Panc1 (cell line): ENCODE results near the gene KRR1. TPM values are rescaled to one million over a fixed set of nuclear protein-coding genes. Genes with fewer than 3 reads are reported as not detected.
"Not testable (repeated sequence)": the region's sequence is repeated elsewhere in the genome, so short reads cannot be mapped to it uniquely, and the experiment has no call there.

Experiments
- ATAC-seq: fragments of 200-7000 bp; cut with Tn5 transposase; 2 replicates; pipeline ENCODE4 v1.9.1; 2020; ENCODE audit warnings: mild to moderate bottlenecking, moderate library complexity
- BruUV-seq: library from RNA; stranded (reverse); fragments of 400-500 nt; replicated peaks from 2 replicates; lab custom pipeline; 2021; lab: Mats Ljungman, UMichigan
- CTCF ChIA-PET: fragments of 300-600 bp; sonication (Branson Sonifier 250); formaldehyde crosslinking; loops from one replicate; lab custom pipeline; 2022; ENCODE audit warnings: antibody characterized with exemption; lab: Charles Lee
- POLR2A ChIA-PET: fragments of 300-600 bp; sonication (Branson Sonifier 250); formaldehyde crosslinking; loops from one replicate; lab custom pipeline; 2022; ENCODE audit warnings: antibody characterized with exemption; lab: Charles Lee
- DNase-seq: peaks from one replicate; pipeline ENCODE4 v3.0.0-alpha.2; 2010; ENCODE audit warnings: low read depth, low spot score
- H3K27ac ChIP-seq: 2 replicates; pipeline ENCODE4 v1.5.1; 2011; ENCODE audit warnings: mild to moderate bottlenecking, low read length, inconsistent platforms
- H3K27me3 ChIP-seq: fragments of 200-500 bp; sonication (Bioruptor generic); 2 replicates; pipeline ENCODE4 v1.6.0; 2014; ENCODE audit warnings: low read length, inconsistent platforms; ENCODE audit not compliant: control insufficient read depth, insufficient read depth
- H3K36me3 ChIP-seq: fragments of 200-500 bp; sonication (Bioruptor generic); 2 replicates; pipeline ENCODE4 v1.5.1; 2014; ENCODE audit warnings: inconsistent platforms, mild to moderate bottlenecking, low read length, moderate library complexity; ENCODE audit not compliant: control insufficient read depth, insufficient read depth
- H3K4me1 ChIP-seq: 2 replicates; pipeline ENCODE4 v1.5.1; 2011; ENCODE audit warnings: inconsistent platforms, mild to moderate bottlenecking, low read length, moderate library complexity; ENCODE audit not compliant: control insufficient read depth, insufficient read depth
- H3K4me3 ChIP-seq, 2 experiments: 2 replicates each; pipeline ENCODE4 v1.5.1; 2011 to 2012; ENCODE audit warnings: low read depth in 2 of 2, low read length in 2 of 2, mild to moderate bottlenecking in 2 of 2, inconsistent platforms in 1 of 2, moderate library complexity in 1 of 2
- H3K9me3 ChIP-seq: fragments of 200-500 bp; sonication (Bioruptor generic); 2 replicates; pipeline ENCODE4 v1.5.1; 2014; ENCODE audit warnings: low read depth, mild to moderate bottlenecking, inconsistent platforms, low read length, moderate library complexity; ENCODE audit not compliant: control insufficient read depth, insufficient read depth
- CTCF ChIP-seq: fragments of 450-650 bp; IDR thresholded peaks from 2 replicates; pipeline ENCODE4 v1.5.1; 2017; ENCODE audit warnings: mild to moderate bottlenecking
- POLR2AphosphoS5 ChIP-seq: IDR thresholded peaks from 2 replicates; pipeline ENCODE4 v1.6.1; 2012; ENCODE audit warnings: mild to moderate bottlenecking, low read depth, low read length, moderate library complexity
- REST ChIP-seq, 2 experiments: IDR thresholded peaks; 2 replicates each; pipeline ENCODE4 v1.6.1; 2011 to 2012; ENCODE audit warnings: low read depth in 2 of 2, control low read depth in 1 of 2, low read length in 1 of 2, mild to moderate bottlenecking in 1 of 2, moderate library complexity in 1 of 2; ENCODE audit not compliant: insufficient read depth in 1 of 2
- SIN3A ChIP-seq: IDR thresholded peaks from 2 replicates; pipeline ENCODE4 v1.6.1; 2012; ENCODE audit warnings: low read depth, mild to moderate bottlenecking, low read length, moderate library complexity, borderline replicate concordance; ENCODE audit not compliant: insufficient read depth
- TCF7L2 ChIP-seq: IDR thresholded peaks from 2 replicates; pipeline ENCODE4 v1.6.1; 2011; ENCODE audit warnings: mild to moderate bottlenecking, low read depth, low read length, inconsistent platforms
- in situ Hi-C: cut with HindIII; loops from 2 replicates; pipeline ENCODE4 v1.10.0; 2016; ENCODE audit warnings: low sequenced_read_pairs, low pct_unique_long_range_greater_than_20kb
- intact Hi-C: fragments of 100-400 bp; cut with micrococcal nuclease; formaldehyde crosslinking; loops from one replicate; pipeline ENCODE4 v1.10.0; 2022; ENCODE audit not compliant: unreplicated experiment
- total RNA-seq: library from RNA; stranded (reverse); gene quantifications from one replicate; pipeline ENCODE4 v1.2.1, GENCODE V29; 2021; ENCODE audit not compliant: unreplicated experiment

KRR1 gene
- total RNA-seq, 1 experiment from 2014 or later = 161 TPM

GRCh38 chr12:75460204-75460603 is 51.2 kb downstream of the KRR1 start:
- intact Hi-C loops = no loop called here
- ATAC-seq (no peak), DNase-seq (no peak)
- TF ChIP-seq REST (IDR thresholded peaks at IDR 0.05; ENCODE audit: insufficient read depth in 1 of 2, low read depth in 2 of 2, low read length in 1 of 2) = no peak
- peak; percentile 73 for TF ChIP-seq TCF7L2
- peak overlapping the region; percentile 68; the same call in 1 of the 2 replicates for H3K27ac ChIP-seq
- no peaks in the 10 kb centered on the region for H3K27me3 ChIP-seq
- no peaks in the 10 kb centered on the region for H3K36me3 ChIP-seq
- no TSS peak for BruUV-seq
- in situ Hi-C loops = no loop called here
- peaks cover 11% of the 10 kb centered on the region; the same call in 1 of the 2 replicates for H3K9me3 ChIP-seq
- no peak overlapping the region for H3K4me3 ChIP-seq
- no peaks in the 10 kb centered on the region; the same call in 1 of the 2 replicates for H3K4me1 ChIP-seq
- ChIA-PET CTCF (no interaction called here), POLR2A (no interaction called here)

GRCh38 chr12:75459755-75460154 is 51.7 kb downstream of the KRR1 start:
- POLR2A ChIA-PET = no interaction called here
- H3K4me3 ChIP-seq = no peak overlapping the region
- H3K4me1 ChIP-seq = no peaks in the 10 kb centered on the region; the same call in 1 of the 2 replicates
- BruUV-seq = no TSS peak
- TF ChIP-seq CTCF (no peak), SIN3A (no peak), REST (IDR thresholded peaks at IDR 0.05; ENCODE audit: insufficient read depth in 1 of 2, low read depth in 2 of 2, low read length in 1 of 2) (no peak), TCF7L2 (no peak), POLR2AphosphoS5 (no peak)
- no peak for DNase-seq
- peaks cover 11% of the 10 kb centered on the region; the same call in 1 of the 2 replicates for H3K9me3 ChIP-seq
- CTCF ChIA-PET = no interaction called here
- intact Hi-C loops = no loop called here
- H3K27ac ChIP-seq = peak overlapping the region; percentile 68; the same call in 1 of the 2 replicates
- H3K27me3 ChIP-seq = no peaks in the 10 kb centered on the region
- ATAC-seq = peak; percentile 78
- no peaks in the 10 kb centered on the region for H3K36me3 ChIP-seq
- in situ Hi-C loops = no loop called here

- H3K9me3 ChIP-seq = peaks cover 11% of the 10 kb centered on the region; the same call in 1 of the 2 replicates
- intact Hi-C loops, H3K27ac ChIP-seq, BruUV-seq, H3K27me3 ChIP-seq, CTCF ChIA-PET, H3K4me1 ChIP-seq, ATAC-seq, in situ Hi-C loops, POLR2A ChIA-PET, DNase-seq, H3K36me3 ChIP-seq, H3K4me3 ChIP-seq: not testable (repeated sequence)
Observed at GRCh38 chr12:75457866-75458265, 53.5 kb downstream of the KRR1 start.
